CD1c-positive myeloid dendritic cell (primary cell): Measurements from ENCODE around the gene IPO9.
A peak's percentile ranks its signal among the peaks of the same experiment; 100 is the strongest.
"Not testable (repeated sequence)": the region's sequence is repeated elsewhere in the genome, so short reads cannot be mapped to it uniquely, and the experiment has no call there.

Experiments used
- DNase-seq: peaks from one replicate; pipeline ENCODE4 v3.0.0-alpha.2; 2016; ENCODE audit errors: extremely low spot score

Gene IPO9

DNA sequence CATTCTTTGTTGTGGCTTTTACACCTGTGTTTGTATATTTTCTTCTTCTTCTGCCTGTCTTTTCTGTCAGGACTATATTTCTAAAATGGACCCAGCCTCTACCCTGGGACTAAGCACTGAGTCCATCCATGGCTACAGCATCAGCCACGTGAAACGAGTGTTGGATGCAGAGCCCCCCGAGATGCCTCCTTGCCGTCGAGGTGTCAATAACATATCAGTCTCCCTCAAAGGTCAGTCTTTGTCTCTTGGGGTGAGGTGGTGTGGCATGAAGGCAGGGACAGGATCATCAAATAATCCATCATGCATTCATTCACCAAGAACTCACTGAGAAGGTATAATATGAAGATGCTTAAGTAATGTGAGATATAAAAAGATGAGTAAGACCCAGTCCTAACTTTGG is 19.1 kb upstream of the IPO9 start:
- DNase-seq, result no peak

DNA sequence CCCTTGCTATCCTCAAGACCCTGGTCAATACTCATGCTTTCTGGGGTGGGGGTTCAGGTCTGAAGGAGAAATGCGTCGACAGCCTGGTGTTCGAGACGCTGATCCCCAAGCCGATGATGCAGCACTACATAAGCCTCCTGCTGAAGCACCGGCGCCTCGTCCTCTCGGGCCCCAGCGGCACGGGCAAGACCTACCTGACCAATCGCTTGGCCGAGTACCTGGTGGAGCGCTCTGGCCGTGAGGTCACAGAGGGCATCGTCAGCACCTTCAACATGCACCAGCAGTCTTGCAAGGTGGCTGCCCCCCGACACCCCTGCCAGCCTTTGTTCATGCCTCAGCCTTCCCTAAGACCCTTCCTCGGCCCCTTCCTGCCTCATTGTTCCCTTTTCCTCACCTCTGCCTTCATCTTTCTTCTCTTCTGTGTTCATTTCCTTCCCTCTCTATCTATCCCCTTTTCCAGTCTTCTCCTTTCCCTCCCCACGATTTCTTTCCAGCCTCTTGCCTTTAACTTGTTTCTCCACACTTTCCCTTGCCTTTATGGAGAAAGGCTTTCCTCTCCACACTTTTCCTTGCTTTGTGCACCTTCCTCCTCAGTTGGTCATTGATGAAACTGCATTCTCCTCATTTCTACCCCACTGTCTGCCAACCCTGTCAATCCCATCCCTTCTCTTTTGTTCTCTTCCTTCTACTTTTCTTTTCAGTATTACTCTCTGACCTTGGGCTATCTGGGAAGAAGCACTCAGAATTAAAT is 18.3 kb upstream of the IPO9 start:
- DNase-seq, result no peak

DNA sequence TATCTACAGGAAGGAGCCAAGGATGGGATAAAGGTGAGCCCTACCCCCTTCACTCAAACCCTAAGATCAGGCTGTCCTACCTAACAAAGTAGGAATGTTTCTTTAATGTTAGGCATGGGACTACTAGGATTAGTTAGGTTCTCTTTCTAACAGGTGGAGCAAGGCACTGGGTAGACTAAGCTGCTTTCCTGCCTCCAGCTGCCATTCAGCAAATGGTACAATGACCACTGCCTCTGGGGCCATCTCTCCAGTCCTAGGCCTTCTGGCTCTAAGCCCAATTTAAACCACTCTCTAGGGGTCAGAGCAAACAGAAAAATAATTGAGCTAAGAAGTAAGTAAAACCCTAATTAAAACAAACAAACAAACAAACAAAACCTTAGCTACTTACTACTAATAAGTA is 15.7 kb upstream of the IPO9 start:
- DNase-seq, result no peak

DNA sequence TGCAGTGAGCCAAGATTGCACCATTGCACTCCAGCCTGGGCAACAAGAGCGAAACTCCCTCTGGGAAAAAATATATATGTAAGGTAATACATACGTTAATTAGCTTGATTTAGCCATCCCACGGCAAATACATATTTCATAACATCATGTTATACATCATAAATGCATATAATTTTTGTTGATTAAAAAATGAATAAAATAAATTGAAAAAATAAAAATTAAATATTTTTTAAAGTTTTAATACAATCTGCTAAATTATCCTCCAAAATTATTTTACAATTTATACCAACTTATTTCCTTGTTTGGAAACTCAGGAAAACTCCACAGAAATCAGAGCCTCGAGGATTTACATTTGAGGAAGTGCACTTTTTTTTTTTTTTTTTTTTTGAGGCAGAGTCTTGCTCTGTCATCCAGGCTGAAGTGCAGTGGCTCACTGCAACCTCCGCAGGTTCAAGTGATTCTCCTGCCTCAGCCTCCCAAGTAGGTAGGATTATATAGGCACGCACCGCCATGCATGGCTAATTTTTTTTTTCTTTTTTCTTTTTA is 12.6 kb upstream of the IPO9 start:
- peak; percentile 18 for DNase-seq

DNA sequence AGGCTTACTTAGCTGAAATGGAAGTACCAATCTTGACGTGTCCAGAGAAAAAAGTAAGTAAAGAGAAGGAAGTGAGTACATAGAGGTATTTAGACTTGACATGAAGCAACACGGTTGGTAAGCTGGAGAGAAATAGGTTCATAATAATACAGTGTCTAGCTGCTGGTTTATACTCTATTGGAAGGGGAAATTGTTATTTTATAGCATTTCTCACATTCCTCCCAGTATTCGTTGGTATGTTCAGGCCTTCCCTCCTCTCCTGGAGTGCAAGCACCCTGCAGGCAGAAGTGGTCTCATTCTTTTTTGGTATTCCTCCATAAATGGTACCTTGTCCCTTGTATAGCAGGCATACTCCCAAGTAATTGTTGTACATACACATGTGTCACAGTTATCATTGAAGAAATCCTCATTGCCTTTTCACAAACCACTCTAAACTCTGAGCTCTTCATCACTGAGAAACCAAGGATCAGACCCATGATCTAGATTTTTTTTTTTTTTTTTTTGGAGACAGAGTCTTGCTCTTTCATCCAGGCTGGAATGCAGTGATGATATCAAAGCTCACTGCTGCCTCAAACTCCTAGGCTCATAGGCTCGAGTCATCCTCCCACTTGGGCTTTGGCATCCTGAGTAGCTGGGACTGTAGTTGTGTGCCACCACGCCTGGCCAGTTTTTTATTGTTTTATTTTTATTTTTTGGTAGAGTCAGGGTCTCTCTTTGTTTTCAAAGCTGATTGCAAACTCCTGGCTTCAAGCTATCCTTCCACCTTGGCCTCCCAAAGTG is 9.8 kb upstream of the IPO9 start:
- DNase-seq, result no peak

DNA sequence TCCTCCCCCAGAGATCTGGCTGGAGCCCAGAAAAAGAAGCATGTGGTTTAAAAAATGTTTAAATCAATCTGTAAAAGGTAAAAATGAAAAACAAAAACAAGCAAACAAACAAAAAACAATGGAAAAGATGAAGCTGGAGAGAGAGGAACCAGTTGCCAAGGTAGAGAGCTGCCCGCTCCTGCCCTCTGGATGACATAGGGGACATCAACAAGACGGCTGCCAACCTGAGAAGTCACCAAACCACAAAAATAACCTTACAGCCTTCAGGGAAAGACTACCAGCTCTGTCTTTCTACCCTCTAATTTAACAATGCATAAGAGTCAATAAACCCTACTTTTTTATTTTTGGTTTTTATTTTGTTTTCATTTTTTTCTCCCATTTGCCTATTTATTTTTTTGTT is 8.5 kb upstream of the IPO9 start:
- no peak for DNase-seq

DNA sequence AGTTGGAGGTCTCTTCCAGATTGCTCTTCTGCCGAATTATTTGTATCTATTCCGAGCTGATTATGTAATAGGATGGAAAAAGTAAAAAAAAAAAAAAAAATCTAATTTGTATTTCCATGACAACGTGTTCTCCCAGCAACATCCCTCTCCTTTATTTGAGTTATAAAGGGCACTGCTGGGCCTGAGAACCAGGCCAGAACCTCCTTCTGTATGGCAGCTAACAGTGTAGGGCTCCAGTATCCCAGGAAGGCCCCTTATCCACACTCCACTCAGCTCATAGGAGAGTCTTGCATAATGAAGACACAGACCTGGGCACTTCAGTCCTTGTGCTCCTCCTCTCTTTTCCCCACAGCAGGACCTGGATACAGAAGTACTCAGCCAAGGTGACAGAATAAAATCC is 3.7 kb upstream of the IPO9 start:
- no peak for DNase-seq

DNA sequence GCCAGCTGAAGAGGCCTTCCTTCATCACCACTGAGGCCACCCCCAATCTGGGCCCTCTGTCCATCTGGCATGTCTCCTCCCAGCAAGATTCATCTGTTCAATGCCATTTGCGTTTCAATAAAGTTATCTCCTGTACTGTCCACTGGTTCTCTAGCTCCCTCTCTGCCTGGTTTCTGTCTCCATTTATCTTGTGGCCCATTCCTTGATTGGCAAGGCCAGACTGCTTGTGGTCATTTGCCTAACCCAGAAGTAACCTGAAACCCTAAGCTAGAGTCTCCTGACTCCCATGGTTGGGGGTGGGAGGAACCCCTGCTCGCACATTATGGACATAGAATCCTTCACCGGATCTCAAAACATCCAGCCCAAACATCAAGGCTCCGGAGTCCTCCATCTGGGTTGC is 2.1 kb upstream of the IPO9 start:
- no peak for DNase-seq

DNA sequence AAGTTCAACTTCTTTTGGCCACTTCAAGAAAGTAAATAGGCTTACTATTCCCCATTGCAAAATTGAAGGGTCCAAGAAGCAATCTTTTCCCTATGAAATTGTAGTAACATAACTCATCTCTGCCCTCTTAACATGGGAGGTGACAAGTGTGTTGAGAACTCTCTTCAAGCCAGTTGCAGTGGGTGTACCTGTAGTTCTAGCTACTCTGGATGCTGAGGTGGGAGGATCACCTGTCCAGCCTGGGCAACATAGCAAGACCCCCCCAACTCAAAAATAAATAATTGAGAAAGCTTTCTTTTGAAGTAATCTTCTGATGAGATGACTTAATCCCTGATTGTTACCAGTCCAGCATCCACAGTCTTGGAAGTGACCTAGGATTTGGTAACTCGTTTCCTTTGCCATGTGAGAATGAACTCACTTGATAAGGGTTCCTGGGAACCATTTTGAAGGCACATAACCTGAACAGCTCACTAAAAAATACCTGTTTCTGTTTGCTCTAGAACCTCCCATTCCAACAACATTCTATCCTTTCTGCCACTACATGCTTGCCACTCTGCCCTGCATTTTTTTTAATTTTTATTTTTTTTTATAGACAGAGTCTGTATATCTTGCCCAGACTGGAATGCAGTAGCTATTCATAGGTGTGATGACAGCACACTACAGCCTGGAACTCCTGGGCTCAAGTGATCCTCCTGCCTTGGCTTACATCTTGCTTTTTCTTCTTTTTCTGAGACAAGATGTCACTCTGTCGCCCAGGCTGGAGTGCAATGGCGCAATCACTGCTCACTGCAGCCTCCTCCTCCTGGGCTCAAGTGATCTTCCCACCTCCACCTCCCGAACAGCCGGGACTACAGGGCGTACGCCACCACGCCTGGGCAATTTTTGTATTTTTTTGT is 1.4 kb upstream of the IPO9 start:
- DNase-seq, result no peak

DNA sequence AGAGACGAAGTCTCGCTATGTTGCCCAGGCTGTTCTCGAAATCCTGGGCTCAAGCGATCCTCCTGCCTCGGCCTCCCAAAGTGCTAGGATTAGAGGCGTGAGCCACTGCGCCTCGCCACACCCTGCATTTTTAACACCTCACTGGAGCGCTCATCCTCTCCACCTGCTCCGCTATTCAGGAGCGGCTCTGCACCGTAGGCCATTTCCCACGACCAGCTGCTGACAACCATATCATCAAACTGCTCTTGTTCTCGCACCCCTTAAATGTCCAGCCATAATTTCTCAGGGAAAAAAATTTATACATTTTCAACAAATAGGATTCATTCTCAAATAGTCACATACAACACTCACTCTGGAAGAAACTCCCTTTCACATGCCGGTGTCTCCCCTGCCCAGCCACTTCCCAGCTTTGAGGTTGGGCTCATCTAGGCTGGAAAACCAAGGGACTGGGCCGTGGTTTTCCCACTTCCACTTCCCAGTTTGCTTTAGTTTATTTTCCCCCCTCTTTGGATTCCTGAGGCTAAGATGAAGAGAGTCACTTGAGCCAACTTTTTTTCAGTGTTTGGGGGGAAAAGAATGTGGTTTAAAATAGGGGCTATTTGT is 639 bp upstream of the IPO9 start:
- DNase-seq, result no peak

DNA sequence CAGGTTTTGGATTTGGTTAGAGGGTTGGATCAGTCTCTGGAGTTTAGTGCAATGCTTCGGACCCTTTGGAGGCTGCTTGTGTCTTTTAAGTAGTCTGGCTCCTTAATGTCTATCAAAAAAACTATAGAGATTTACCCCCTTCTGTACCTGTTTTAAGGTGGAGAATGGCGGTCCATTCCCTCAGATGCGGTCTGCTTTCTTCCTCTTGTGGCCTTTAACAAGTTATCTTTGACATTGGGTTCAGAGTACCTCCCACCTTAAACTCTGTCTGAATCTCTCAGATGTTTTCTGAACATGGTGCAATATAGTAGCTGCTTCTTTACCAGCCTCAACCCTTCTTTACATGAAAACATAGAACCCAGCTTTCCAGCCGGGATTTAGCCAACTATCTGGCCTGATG is 2.4 kb downstream of the IPO9 start:
- DNase-seq, result no peak

DNA sequence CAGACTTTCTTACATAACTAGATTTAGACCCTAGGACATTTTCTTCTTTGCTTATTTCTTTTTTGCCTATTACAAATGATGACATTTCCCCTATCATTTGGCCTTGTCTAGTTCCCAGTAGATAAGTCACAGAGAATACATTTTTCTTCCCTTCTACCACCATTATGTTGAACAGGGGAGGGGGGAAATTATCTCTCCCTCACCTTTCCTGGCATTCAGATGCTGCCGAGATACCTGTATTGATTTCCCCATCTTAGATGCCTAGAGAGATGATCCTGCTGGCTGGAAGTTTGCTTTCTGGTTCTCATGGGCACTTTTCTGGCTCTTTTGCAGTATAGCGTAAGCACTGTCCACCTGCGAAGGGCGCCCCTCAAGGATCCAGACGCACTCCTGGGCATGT is 5.7 kb downstream of the IPO9 start:
- no peak for DNase-seq

DNA sequence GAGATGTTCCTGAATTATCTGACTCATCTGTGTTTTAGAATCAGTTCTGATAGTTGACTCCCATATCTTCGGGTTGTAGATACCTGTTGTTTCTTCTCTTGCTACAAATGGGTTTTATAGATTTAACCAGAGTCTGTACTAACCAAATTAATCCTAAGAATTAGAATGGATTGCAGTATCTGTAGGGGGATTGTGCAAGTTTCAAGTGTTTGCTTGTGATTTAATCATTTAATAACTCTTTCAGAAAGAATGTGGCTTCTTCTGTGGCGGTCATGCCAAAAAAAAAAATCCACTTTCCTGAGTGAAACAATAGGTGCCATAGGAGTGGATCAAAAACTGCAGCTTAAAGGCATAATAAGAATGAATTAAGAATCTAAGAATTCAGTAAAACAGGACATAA is 9.4 kb downstream of the IPO9 start:
- DNase-seq, result no peak

DNA sequence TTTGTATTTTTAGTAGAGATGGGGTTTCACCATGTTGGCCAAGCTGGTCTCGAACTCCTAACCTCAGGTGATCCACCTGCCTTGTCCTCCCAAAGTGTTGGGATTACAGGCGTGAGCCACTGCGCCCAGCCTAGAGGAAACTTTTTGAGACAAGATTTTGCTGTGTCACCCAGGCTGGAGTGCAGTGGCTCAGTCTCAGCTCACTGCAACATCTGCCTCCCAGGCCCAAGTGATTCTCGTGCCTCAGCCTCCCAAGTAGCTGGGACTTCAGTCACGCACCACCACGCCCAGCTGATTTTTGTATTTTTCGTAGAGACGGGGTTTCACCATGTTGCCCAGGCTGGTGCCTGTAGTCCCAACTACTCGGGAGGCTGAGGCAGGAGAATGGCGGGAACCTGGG is 10.1 kb downstream of the IPO9 start:
- not testable (repeated sequence) for DNase-seq

DNA sequence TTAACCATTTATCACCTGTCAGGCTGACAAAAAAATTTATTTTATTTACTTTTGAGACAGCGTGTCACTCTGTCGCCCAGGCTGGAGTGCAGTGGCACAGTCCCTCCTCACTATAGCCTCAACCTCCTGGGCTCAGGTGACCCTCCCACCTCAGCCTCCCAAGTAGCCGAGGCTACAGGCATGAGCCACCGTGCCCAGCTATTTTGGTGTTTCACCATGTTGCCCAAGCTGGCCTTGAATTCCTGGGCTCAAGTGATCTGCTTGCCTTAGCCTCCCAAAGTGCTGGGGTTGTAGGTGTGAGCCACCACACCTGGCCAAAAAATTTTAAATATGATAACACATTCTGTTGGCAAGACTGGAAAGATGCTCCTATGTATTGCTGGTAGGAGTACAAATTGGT is 11.1 kb downstream of the IPO9 start:
- DNase-seq, result no peak

DNA sequence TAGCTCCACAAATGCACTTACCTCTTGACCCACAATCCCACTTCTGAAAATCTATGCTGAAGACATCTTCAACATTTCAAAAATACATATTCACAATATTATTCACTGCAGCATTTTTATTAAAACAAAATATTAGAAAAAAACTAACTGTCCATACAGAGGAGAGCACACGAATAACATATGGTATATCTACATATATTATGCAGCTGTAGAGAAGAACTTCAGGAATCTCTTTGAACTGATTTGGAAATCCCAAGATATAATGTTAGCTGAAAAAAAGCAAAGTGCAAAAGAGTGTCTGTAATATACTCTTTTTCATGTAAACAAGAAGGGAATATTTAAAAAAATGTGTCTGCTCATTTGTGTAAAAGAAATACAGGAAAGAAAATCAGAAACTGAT is 11.5 kb downstream of the IPO9 start:
- DNase-seq, result no peak

DNA sequence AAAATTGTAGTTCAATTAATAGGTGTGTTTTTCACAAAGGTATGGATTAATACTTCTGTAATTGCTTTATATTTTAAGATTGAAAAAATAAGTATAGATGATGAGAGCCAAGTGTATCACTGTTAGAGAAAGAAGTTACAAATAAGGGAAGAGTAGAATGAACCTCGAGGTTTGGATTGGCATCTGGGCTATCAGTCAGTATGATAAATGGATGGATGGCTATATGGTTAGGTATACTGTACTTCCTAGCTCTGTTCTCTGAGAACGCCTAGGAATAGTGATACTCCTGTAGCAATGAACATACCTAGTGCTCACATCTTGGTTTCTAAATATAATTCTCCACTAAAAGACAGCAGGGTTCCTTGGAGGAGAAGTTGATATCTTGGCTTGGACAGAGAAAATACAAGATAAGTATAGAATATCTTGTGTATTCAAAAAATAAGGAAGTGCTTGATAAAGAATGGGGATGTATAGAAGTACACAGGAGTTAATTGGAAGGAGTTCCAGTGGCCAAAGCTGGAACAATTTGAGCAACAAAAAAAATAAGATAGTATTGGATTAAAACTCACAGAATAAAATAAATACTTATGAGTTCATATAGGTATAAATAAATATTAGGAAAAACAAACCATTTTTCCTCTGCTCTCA is 12.4 kb downstream of the IPO9 start:
- peak; percentile 6 for DNase-seq

DNA sequence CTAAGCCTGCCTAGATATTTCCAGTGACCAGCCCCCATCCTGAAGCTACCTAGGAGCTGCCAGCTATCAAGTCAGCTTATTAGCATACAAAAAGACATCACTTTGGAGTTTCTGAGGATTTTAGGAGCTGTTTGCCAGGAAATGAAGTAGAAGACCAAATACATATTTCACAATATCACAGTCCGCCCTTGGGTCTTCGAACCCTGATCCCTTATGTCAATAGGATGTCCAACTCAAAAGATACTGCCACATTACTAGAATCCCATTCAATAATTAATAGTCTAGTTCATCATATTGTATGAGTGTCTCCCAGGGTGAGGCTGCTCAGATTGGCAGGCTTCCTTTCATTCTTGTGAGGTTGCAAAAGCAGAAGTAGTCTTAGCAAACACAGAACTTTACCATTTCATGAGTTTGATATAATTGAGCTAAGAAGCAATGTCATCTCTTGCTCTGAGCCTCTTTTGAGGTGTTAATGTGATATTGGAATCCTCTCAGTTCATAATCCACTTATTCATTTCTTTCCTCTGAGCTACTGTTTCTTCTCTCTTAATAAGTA is 13.6 kb downstream of the IPO9 start:
- DNase-seq, result peak; percentile 34

DNA sequence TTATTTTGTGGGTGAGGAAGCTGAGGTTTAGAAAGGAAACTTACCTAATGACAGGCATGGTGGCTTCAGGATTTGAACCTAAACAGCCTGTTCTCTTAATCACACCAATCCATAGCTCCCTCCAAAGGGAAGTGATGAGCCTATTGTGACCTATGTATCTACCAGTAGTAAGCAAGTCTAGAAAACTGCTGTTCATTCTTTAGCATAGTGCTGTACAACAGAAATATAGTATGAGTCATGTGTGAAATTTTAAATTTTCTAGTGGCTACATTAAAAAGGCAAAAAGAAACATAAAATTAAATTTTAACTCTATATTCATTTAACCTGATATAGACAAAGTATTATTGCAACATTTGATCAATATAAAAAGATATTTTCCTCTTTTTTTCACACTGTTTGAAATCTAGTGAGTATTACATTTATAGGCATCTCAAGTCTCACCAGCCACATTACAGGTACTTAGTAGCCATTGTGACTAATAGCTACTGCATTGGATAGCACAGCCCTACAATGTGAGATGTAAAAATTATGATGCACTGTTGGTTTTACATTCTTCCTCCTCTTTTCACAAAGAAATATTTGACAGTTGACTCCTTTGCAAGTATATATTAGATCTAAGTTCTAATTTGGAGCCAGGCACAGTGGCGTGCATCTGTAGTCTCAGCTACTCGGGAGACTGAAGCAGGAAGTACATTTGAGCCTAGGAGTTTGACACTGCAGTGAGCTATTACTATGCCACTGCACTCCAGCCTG is 16.6 kb downstream of the IPO9 start:
- DNase-seq, result no peak

DNA sequence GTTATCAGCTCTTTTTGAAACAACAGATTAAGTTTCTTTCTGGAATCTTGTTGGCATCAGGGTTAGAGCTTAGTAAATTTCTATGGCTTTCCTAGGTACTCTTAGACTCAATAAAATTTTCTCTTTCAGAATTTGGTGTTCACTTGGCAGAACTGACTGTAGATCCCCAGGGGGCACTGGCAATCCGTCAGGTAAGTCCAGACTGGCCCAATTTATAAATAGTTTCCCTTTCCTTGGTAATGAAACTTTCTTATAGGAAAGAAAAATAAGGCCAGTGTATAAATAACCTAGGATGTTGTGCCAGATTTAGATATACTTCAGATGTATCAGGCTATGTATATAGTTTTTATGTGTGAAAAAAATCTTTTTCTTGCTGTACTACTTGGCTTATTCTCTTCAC is 18.2 kb downstream of the IPO9 start:
- no peak for DNase-seq
